Panc1 (cell line): Measurements from ENCODE around the gene ZER1. TPM values are rescaled to one million over a fixed set of nuclear protein-coding genes. Genes with fewer than 3 reads are reported as not detected.
"Not testable (repeated sequence)": the region's sequence is repeated elsewhere in the genome, so short reads cannot be mapped to it uniquely, and the experiment has no call there.

Source experiments
- ATAC-seq: fragments of 200-7000 bp; cut with Tn5 transposase; 2 replicates; pipeline ENCODE4 v1.9.1; 2020; ENCODE audit warnings: mild to moderate bottlenecking, moderate library complexity
- BruUV-seq: library from RNA; stranded (reverse); fragments of 400-500 nt; replicated peaks from 2 replicates; lab custom pipeline; 2021; lab: Mats Ljungman, UMichigan
- CTCF ChIA-PET: fragments of 300-600 bp; sonication (Branson Sonifier 250); formaldehyde crosslinking; loops from one replicate; lab custom pipeline; 2022; ENCODE audit warnings: antibody characterized with exemption; lab: Charles Lee
- POLR2A ChIA-PET: fragments of 300-600 bp; sonication (Branson Sonifier 250); formaldehyde crosslinking; loops from one replicate; lab custom pipeline; 2022; ENCODE audit warnings: antibody characterized with exemption; lab: Charles Lee
- DNase-seq: peaks from one replicate; pipeline ENCODE4 v3.0.0-alpha.2; 2010; ENCODE audit warnings: low read depth, low spot score
- H3K27ac ChIP-seq: 2 replicates; pipeline ENCODE4 v1.5.1; 2011; ENCODE audit warnings: mild to moderate bottlenecking, low read length, inconsistent platforms
- H3K27me3 ChIP-seq: fragments of 200-500 bp; sonication (Bioruptor generic); 2 replicates; pipeline ENCODE4 v1.6.0; 2014; ENCODE audit warnings: low read length, inconsistent platforms; ENCODE audit not compliant: control insufficient read depth, insufficient read depth
- H3K36me3 ChIP-seq: fragments of 200-500 bp; sonication (Bioruptor generic); 2 replicates; pipeline ENCODE4 v1.5.1; 2014; ENCODE audit warnings: inconsistent platforms, mild to moderate bottlenecking, low read length, moderate library complexity; ENCODE audit not compliant: control insufficient read depth, insufficient read depth
- H3K4me1 ChIP-seq: 2 replicates; pipeline ENCODE4 v1.5.1; 2011; ENCODE audit warnings: inconsistent platforms, mild to moderate bottlenecking, low read length, moderate library complexity; ENCODE audit not compliant: control insufficient read depth, insufficient read depth
- H3K4me3 ChIP-seq, 2 experiments: 2 replicates each; pipeline ENCODE4 v1.5.1; 2011 to 2012; ENCODE audit warnings: low read depth in 2 of 2, low read length in 2 of 2, mild to moderate bottlenecking in 2 of 2, inconsistent platforms in 1 of 2, moderate library complexity in 1 of 2
- H3K9me3 ChIP-seq: fragments of 200-500 bp; sonication (Bioruptor generic); 2 replicates; pipeline ENCODE4 v1.5.1; 2014; ENCODE audit warnings: low read depth, mild to moderate bottlenecking, inconsistent platforms, low read length, moderate library complexity; ENCODE audit not compliant: control insufficient read depth, insufficient read depth
- POLR2AphosphoS5 ChIP-seq: IDR thresholded peaks from 2 replicates; pipeline ENCODE4 v1.6.1; 2012; ENCODE audit warnings: mild to moderate bottlenecking, low read depth, low read length, moderate library complexity
- REST ChIP-seq, 2 experiments: IDR thresholded peaks; 2 replicates each; pipeline ENCODE4 v1.6.1; 2011 to 2012; ENCODE audit warnings: low read depth in 2 of 2, control low read depth in 1 of 2, low read length in 1 of 2, mild to moderate bottlenecking in 1 of 2, moderate library complexity in 1 of 2; ENCODE audit not compliant: insufficient read depth in 1 of 2
- SIN3A ChIP-seq: IDR thresholded peaks from 2 replicates; pipeline ENCODE4 v1.6.1; 2012; ENCODE audit warnings: low read depth, mild to moderate bottlenecking, low read length, moderate library complexity, borderline replicate concordance; ENCODE audit not compliant: insufficient read depth
- TCF7L2 ChIP-seq: IDR thresholded peaks from 2 replicates; pipeline ENCODE4 v1.6.1; 2011; ENCODE audit warnings: mild to moderate bottlenecking, low read depth, low read length, inconsistent platforms
- in situ Hi-C: cut with HindIII; loops from 2 replicates; pipeline ENCODE4 v1.10.0; 2016; ENCODE audit warnings: low sequenced_read_pairs, low pct_unique_long_range_greater_than_20kb
- intact Hi-C: fragments of 100-400 bp; cut with micrococcal nuclease; formaldehyde crosslinking; loops from one replicate; pipeline ENCODE4 v1.10.0; 2022; ENCODE audit not compliant: unreplicated experiment
- total RNA-seq: library from RNA; stranded (reverse); gene quantifications from one replicate; pipeline ENCODE4 v1.2.1, GENCODE V29; 2021; ENCODE audit not compliant: unreplicated experiment
- TF ChIP-seq, protein P1 (sequence below): fragments of 450-650 bp; IDR thresholded peaks from 2 replicates; pipeline ENCODE4 v1.5.1; 2017; ENCODE audit warnings: mild to moderate bottlenecking

The ZER1 gene
- total RNA-seq, 1 experiment from 2014 or later, result 16.2 TPM

GRCh38 chr9:128781187-128782070 is 9.7 kb upstream of the ZER1 start:
- H3K36me3 ChIP-seq, result no peaks in the 10 kb centered on the region
- intact Hi-C loops (no loop called here), in situ Hi-C loops (no loop called here)
- H3K4me1 ChIP-seq, result no peaks in the 10 kb centered on the region
- POLR2A ChIA-PET, result no interaction called here
- no TSS peak for BruUV-seq
- H3K4me3 ChIP-seq, result no peak overlapping the region
- DNase-seq (no peak), ATAC-seq (no peak)
- TF ChIP-seq REST (IDR thresholded peaks at IDR 0.05; ENCODE audit: insufficient read depth in 1 of 2, low read depth in 2 of 2, low read length in 1 of 2) (no peak), SIN3A (no peak), POLR2AphosphoS5 (no peak), TCF7L2 (no peak)
- TF ChIP-seq, protein P1, sequence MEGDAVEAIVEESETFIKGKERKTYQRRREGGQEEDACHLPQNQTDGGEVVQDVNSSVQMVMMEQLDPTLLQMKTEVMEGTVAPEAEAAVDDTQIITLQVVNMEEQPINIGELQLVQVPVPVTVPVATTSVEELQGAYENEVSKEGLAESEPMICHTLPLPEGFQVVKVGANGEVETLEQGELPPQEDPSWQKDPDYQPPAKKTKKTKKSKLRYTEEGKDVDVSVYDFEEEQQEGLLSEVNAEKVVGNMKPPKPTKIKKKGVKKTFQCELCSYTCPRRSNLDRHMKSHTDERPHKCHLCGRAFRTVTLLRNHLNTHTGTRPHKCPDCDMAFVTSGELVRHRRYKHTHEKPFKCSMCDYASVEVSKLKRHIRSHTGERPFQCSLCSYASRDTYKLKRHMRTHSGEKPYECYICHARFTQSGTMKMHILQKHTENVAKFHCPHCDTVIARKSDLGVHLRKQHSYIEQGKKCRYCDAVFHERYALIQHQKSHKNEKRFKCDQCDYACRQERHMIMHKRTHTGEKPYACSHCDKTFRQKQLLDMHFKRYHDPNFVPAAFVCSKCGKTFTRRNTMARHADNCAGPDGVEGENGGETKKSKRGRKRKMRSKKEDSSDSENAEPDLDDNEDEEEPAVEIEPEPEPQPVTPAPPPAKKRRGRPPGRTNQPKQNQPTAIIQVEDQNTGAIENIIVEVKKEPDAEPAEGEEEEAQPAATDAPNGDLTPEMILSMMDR, result no peak
- no peaks in the 10 kb centered on the region for H3K9me3 ChIP-seq
- H3K27ac ChIP-seq, result no peak overlapping the region
- no peaks in the 10 kb centered on the region for H3K27me3 ChIP-seq
- CTCF ChIA-PET, result no interaction called here

DNA sequence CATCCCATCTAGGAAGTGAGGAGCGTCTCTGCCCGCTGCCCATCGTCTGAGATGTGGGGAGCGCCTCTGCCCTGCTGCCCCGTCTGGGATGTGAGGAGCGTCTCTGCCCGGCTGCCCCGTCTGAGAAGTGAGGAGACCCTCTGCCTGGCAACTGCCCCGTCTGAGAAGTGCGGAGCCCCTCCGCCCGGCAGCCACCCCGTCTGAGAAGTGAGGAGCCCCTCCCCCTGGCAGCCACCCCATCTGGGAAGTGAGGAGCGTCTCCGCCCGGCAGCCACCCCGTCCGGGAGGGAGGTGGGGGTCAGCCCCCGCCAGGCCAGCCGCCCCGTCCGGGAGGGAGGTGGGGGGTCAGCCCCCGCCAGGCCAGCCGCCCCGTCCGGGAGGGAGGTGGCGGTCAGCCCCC is 8.4 kb upstream of the ZER1 start:
- H3K4me1 ChIP-seq, H3K9me3 ChIP-seq, BruUV-seq, DNase-seq, H3K36me3 ChIP-seq, CTCF ChIA-PET, H3K27me3 ChIP-seq, H3K4me3 ChIP-seq, H3K27ac ChIP-seq, ATAC-seq, intact Hi-C loops, in situ Hi-C loops, POLR2A ChIA-PET: not testable (repeated sequence)

GRCh38 chr9:128774804-128775203 is 3.1 kb upstream of the ZER1 start:
- intact Hi-C loops (no loop called here), in situ Hi-C loops (no loop called here)
- no peak for TF ChIP-seq POLR2AphosphoS5
- TF ChIP-seq SIN3A, result no peak
- TF ChIP-seq, protein P1, result no peak
- TF ChIP-seq TCF7L2, result no peak
- TF ChIP-seq REST (IDR thresholded peaks at IDR 0.05; ENCODE audit: insufficient read depth in 1 of 2, low read depth in 2 of 2, low read length in 1 of 2), result no peak
- DNase-seq (no peak), ATAC-seq (no peak)
- Histone ChIP-seq H3K9me3 (no peaks in the 10 kb centered on the region), H3K27ac (no peak overlapping the region), H3K36me3 (no peaks in the 10 kb centered on the region), H3K4me3 (no peak overlapping the region), H3K4me1 (no peaks in the 10 kb centered on the region), H3K27me3 (no peaks in the 10 kb centered on the region)
- no TSS peak for BruUV-seq
- ChIA-PET CTCF (no interaction called here), POLR2A (no interaction called here)
